ENCODE data around the gene CPED1. TPM values are rescaled to one million over a fixed set of nuclear protein-coding genes. Genes with fewer than 3 reads are reported as not detected.

The CPED1 gene
- total RNA-seq, 6 donors from 2014 or later = 12.9 to 31.6 (median 18.1) TPM

DNA sequence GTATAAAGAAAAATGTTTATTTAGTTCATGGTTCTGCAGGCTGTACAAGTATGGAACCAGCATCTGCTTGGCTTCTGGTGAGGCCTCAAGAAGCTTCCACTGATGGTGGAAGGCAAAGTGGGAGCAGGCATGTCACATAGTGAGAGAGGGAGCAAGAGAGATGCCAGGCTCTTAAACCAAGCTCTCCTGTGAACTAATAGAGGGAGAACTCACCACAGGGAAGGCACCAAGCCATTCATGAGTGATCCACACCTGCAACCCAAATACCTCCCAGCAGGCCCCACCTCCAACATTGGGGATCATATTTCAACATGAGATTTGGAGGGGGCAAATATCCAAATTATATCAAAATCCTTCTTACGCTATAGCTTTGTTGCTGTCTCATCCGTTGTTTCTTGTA lies 113.1 kb downstream of the CPED1 start:
- no peaks in the 10 kb centered on the region for H3K27me3 ChIP-seq
- TF ChIP-seq, protein P1, sequence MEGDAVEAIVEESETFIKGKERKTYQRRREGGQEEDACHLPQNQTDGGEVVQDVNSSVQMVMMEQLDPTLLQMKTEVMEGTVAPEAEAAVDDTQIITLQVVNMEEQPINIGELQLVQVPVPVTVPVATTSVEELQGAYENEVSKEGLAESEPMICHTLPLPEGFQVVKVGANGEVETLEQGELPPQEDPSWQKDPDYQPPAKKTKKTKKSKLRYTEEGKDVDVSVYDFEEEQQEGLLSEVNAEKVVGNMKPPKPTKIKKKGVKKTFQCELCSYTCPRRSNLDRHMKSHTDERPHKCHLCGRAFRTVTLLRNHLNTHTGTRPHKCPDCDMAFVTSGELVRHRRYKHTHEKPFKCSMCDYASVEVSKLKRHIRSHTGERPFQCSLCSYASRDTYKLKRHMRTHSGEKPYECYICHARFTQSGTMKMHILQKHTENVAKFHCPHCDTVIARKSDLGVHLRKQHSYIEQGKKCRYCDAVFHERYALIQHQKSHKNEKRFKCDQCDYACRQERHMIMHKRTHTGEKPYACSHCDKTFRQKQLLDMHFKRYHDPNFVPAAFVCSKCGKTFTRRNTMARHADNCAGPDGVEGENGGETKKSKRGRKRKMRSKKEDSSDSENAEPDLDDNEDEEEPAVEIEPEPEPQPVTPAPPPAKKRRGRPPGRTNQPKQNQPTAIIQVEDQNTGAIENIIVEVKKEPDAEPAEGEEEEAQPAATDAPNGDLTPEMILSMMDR (IDR thresholded peaks at IDR 0.05) = no peak
- TF ChIP-seq POLR2AphosphoS5 (IDR thresholded peaks at IDR 0.05) (no peak), POLR2A (IDR thresholded peaks at IDR 0.05) (no peak), EP300 (IDR thresholded peaks at IDR 0.05) (no peak)
- H3K4me1 ChIP-seq = no peaks in the 10 kb centered on the region
- no peak overlapping the region for H3K27ac ChIP-seq
- no peak overlapping the region for H3K4me3 ChIP-seq
- H3K9me3 ChIP-seq = no peaks in the 10 kb centered on the region
- ATAC-seq (ENCODE audit: low FRiP score in 2 of 2) (no peak), DNase-seq (no peak)
- H3K36me3 ChIP-seq = peaks cover 0 to 10% (median 0%) of the 10 kb centered on the region in 4 donors
- 97% methylated on average over 2 of the region's 2 CpGs for WGBS, 2 donors

DNA sequence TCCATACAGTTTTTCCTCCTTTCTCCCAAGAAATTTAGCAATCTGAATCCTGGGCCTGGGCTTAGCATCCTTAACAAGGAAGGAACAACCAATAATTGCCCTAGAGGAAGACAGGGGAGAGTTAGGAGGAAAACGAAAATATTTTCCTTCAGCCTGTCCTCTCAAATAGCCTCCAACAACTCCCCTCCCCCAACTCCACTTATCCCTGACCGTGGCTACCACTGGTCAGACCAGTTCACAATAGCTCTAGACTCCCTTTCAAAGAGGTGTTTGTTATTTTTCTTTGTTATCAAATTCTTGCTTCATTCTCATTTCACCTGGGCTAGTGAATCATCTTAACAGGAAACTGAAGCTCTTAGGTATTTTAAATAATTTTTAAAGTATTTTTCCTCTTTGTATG lies 114.1 kb downstream of the CPED1 start:
- peak in 1 of 2 donors; percentile 38 for DNase-seq
- TF ChIP-seq POLR2A (IDR thresholded peaks at IDR 0.05) (no peak), EP300 (IDR thresholded peaks at IDR 0.05) (no peak), POLR2AphosphoS5 (IDR thresholded peaks at IDR 0.05) (no peak)
- TF ChIP-seq, protein P1 (IDR thresholded peaks at IDR 0.05) = no peak
- 34 to 62% methylated on average over 2 of the region's 2 CpGs for WGBS, 2 donors

DNA sequence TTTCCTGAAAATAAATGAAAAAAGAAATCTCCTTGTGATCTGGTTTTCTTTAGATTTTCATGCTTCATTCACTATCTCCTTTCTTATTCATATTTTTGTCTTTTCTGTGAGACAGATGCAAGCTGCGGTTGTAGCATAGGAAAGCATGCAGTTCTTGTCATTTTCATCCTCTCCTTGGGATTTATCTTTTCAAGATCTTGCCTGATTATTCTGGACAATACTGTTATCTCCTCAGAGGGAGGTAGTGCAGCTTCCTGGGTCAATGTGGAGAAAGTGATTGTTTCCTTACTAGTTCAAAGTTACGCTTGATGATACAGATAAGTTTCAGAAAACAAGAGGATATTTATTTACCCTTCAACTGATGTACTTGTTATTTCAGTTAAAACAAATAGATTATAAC lies 114.6 kb downstream of the CPED1 start:
- TF ChIP-seq EP300 (IDR thresholded peaks at IDR 0.05) = no peak
- no peak for TF ChIP-seq POLR2A (IDR thresholded peaks at IDR 0.05)
- ATAC-seq (ENCODE audit: low FRiP score in 2 of 2) = no peak
- no peak for DNase-seq
- H3K4me3 ChIP-seq = no peak overlapping the region
- no peak overlapping the region for H3K27ac ChIP-seq
- peaks cover 0 to 10% (median 0%) of the 10 kb centered on the region in 4 donors for H3K36me3 ChIP-seq
- H3K4me1 ChIP-seq = no peaks in the 10 kb centered on the region
- WGBS, 2 donors = 65 to 71% methylated on average over 2 of the region's 2 CpGs
- no peaks in the 10 kb centered on the region for H3K27me3 ChIP-seq
- no peaks in the 10 kb centered on the region for H3K9me3 ChIP-seq

More for the DNA sequence above, 114.1 kb downstream of the CPED1 start:
- no peaks in the 10 kb centered on the region for H3K4me1 ChIP-seq
- no peak overlapping the region for H3K4me3 ChIP-seq
- no peak overlapping the region for H3K27ac ChIP-seq
- H3K36me3 ChIP-seq = peaks cover 0 to 10% (median 0%) of the 10 kb centered on the region in 4 donors
- H3K27me3 ChIP-seq = no peaks in the 10 kb centered on the region
- peak in 1 of 2 donors; percentile 59 for ATAC-seq (ENCODE audit: low FRiP score in 2 of 2)
- H3K9me3 ChIP-seq = no peaks in the 10 kb centered on the region

DNA sequence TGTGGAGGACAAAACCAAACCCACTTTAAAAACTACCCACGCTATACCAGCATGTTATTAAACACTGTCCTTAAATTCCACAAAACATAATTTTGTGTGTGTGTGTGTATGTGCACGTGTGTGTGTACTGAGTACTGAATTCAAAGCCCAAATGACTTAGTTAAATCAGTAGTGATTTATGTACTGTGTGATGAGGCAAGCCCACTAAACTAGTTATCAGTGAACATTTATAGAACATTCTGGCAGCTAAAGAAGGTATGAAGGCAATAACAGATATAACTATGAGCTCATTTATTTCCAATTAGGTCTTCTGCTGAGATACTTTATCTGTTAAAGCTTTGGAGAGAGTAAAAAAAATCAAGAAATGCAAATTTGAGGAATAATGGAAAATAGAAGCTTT lies 115.1 kb downstream of the CPED1 start:
- no peak overlapping the region for H3K4me3 ChIP-seq
- H3K36me3 ChIP-seq = peaks cover 0 to 10% (median 0%) of the 10 kb centered on the region in 4 donors
- no peaks in the 10 kb centered on the region for H3K4me1 ChIP-seq
- DNase-seq (no peak), ATAC-seq (ENCODE audit: low FRiP score in 2 of 2) (no peak)
- H3K27ac ChIP-seq = no peak overlapping the region
- no peak for TF ChIP-seq POLR2AphosphoS5 (IDR thresholded peaks at IDR 0.05)
- TF ChIP-seq EP300 (IDR thresholded peaks at IDR 0.05) = no peak
- TF ChIP-seq, protein P1 (IDR thresholded peaks at IDR 0.05) = no peak
- no peak for TF ChIP-seq POLR2A (IDR thresholded peaks at IDR 0.05)
- no peaks in the 10 kb centered on the region for H3K27me3 ChIP-seq
- WGBS, 2 donors = 88 to 89% methylated on average over 2 of the region's 2 CpGs
- H3K9me3 ChIP-seq = no peaks in the 10 kb centered on the region

DNA sequence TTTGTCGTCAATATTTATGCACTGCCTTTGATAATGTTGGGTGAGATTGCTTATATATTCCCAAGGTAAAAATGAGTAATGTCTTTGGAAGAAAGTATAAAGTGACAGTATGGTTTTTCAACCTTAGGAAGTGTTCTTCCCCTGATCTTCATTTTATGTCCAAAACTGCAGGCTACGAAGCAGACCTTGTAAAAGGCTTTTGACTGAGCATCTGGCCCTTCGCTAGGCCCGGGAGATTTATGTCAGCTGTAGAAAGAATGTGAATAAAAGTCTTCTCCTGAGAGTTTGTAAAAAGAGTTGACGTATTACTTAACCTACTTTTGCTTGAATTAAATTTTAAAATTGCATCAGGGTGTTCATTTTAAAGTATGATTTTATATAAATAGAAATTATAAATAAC lies 116.8 kb downstream of the CPED1 start:
- WGBS, 2 donors = 83 to 86% methylated on average over 5 of the region's 5 CpGs
- H3K4me1 ChIP-seq = no peaks in the 10 kb centered on the region
- DNase-seq (no peak), ATAC-seq (ENCODE audit: low FRiP score in 2 of 2) (no peak)
- peaks cover 0 to 3% (median 0%) of the 10 kb centered on the region in 4 donors for H3K36me3 ChIP-seq
- TF ChIP-seq POLR2AphosphoS5 (IDR thresholded peaks at IDR 0.05) (no peak), EP300 (IDR thresholded peaks at IDR 0.05) (no peak), POLR2A (IDR thresholded peaks at IDR 0.05) (no peak)
- TF ChIP-seq, protein P1 (IDR thresholded peaks at IDR 0.05) = no peak
- no peaks in the 10 kb centered on the region for H3K27me3 ChIP-seq
- H3K9me3 ChIP-seq = no peaks in the 10 kb centered on the region
- no peak overlapping the region for H3K4me3 ChIP-seq
- no peak overlapping the region for H3K27ac ChIP-seq

All from upper lobe of left lung (tissue), 6 donors.